HepG2 (cell line): ENCODE data around the gene PRSS36. TPM values are rescaled to one million over a fixed set of nuclear protein-coding genes. Genes with fewer than 3 reads are reported as not detected.

ENCODE experiments used
- ELF1 ChIP-seq: sonication (generic); formaldehyde crosslinking; IDR thresholded peaks from 2 replicates; pipeline ENCODE4 v1.4.0; 2020; ENCODE audit warnings: missing genetic modification reagents
- NCOA1 ChIP-seq: sonication (generic); formaldehyde crosslinking; IDR thresholded peaks from 2 replicates; pipeline ENCODE4 v1.9.0; 2021; ENCODE audit warnings: missing genetic modification reagents
- NR1H2 ChIP-seq: sonication (generic); formaldehyde crosslinking; IDR thresholded peaks from 2 replicates; pipeline ENCODE4 v1.8.1; 2022; ENCODE audit warnings: low read depth, missing genetic modification reagents, borderline replicate concordance
- SIN3B ChIP-seq: fragments of 150-350 bp; IDR thresholded peaks from 2 replicates; pipeline ENCODE4 v1.6.1; 2014; ENCODE audit warnings: low read length
- TCF7 ChIP-seq: sonication (generic); IDR thresholded peaks from 2 replicates; pipeline ENCODE4 v1.6.1; 2016; ENCODE audit warnings: antibody characterized with exemption, low read depth
- TCF7L2 ChIP-seq: IDR thresholded peaks from 2 replicates; pipeline ENCODE4 v1.6.1; 2011; ENCODE audit warnings: mild to moderate bottlenecking, low read depth, low read length, moderate library complexity
- ZFP62 ChIP-seq: sonication (generic); formaldehyde crosslinking; IDR thresholded peaks from 2 replicates; pipeline ENCODE4 v1.4.0; 2020; ENCODE audit warnings: missing genetic modification reagents
- ZNF737 ChIP-seq: sonication (generic); formaldehyde crosslinking; IDR thresholded peaks from 2 replicates; pipeline ENCODE4 v1.5.0; 2020; ENCODE audit warnings: missing genetic modification reagents, mild to moderate bottlenecking, borderline replicate concordance
- ZNF841 ChIP-seq: sonication (generic); formaldehyde crosslinking; IDR thresholded peaks from 2 replicates; pipeline ENCODE4 v1.8.1; 2023; ENCODE audit warnings: missing genetic modification reagents, borderline replicate concordance
- polyA plus RNA-seq, 8 experiments: library from polyadenylated mRNA; depleted of rRNA in 3 of 8; stranded (reverse) in 7 of 8; unstranded in 1 of 8; fragments of >200 nt; fragmentation: Illumina TruSeq in 4 of 8; extraction: Trizol in 4 of 8; gene quantifications; 2 replicates each; pipeline versions ENCODE4 v1.2.1 to v1.2.3, GENCODE V29; 2011 to 2016; ENCODE audit warnings: low read depth in 4 of 8, missing spikeins in 1 of 8, mixed read lengths in 1 of 8; ENCODE audit not compliant: insufficient read depth in 1 of 8
- total RNA-seq, 5 experiments: library from RNA; depleted of rRNA; stranded (reverse); fragments of >200 nt; fragmentation: Illumina TruSeq; extraction: Trizol; gene quantifications; 2 replicates each; pipeline ENCODE4 v1.2.3, GENCODE V29; 2016; ENCODE audit warnings: low read depth in 1 of 5
- TF ChIP-seq, protein P1 (sequence below): sonication (generic); formaldehyde crosslinking; IDR thresholded peaks from 2 replicates; pipeline ENCODE4 v1.4.0; 2020; ENCODE audit warnings: missing genetic modification reagents, mild to moderate bottlenecking, borderline replicate concordance
- TF ChIP-seq, protein P2 (sequence below): sonication (generic); formaldehyde crosslinking; conservative IDR thresholded peaks from 2 replicates; pipeline ENCODE4 v1.4.0; 2020; ENCODE audit warnings: missing genetic modification reagents
- TF ChIP-seq, protein P3 (sequence below): sonication (generic); formaldehyde crosslinking; conservative IDR thresholded peaks from 2 replicates; pipeline ENCODE4 v1.4.0; 2020; ENCODE audit warnings: mild to moderate bottlenecking, missing genetic modification reagents, moderate library complexity
- TF ChIP-seq, protein P4 (sequence below): IDR thresholded peaks from 2 replicates; pipeline ENCODE4 v1.6.1; 2016; ENCODE audit warnings: low read depth, missing genetic modification reagents, missing compliant biosample characterization

Gene PRSS36
- total and polyA plus RNA-seq, 2 of the 13 experiments (the other 11 are each of a cell fraction or from before 2014, with no cell fraction given): 1.5 to 2.1 TPM

DNA sequence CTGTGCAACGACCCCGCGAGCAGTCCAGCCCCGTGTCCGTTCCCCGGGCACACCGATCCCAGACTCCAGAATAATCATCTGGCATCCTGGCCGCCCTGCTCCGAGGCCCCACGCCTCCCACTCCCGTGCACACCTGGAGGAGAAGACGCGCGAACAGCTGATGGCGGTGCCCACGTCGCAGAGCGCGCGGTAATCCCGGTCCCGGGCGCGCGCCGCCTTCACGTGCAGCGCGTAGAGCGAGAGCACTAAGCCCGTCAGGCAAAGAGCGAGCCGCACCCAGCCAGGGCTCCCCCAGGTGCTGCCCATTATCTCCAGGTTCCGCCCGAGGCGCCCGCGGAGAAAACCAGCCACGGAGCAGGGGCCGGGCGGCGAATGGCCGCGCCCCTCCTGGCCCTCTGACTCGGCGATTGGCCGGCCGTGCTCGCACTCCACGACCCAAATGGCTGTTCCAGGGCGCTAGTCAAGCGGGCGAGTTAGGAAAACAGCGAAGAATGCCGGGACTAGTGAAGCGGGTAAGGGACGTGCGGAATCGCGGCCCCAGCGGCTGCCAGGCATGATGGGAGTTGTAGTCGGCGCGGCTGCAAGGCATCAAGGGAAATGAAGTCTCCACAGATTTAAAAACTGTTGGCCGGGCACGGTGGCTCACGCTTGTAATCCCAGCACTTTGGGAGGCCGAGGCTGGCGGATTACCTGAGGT is 55.3 kb downstream of the PRSS36 start, which contains the start of gene VKORC1 (continued):
- TF ChIP-seq, protein P1, sequence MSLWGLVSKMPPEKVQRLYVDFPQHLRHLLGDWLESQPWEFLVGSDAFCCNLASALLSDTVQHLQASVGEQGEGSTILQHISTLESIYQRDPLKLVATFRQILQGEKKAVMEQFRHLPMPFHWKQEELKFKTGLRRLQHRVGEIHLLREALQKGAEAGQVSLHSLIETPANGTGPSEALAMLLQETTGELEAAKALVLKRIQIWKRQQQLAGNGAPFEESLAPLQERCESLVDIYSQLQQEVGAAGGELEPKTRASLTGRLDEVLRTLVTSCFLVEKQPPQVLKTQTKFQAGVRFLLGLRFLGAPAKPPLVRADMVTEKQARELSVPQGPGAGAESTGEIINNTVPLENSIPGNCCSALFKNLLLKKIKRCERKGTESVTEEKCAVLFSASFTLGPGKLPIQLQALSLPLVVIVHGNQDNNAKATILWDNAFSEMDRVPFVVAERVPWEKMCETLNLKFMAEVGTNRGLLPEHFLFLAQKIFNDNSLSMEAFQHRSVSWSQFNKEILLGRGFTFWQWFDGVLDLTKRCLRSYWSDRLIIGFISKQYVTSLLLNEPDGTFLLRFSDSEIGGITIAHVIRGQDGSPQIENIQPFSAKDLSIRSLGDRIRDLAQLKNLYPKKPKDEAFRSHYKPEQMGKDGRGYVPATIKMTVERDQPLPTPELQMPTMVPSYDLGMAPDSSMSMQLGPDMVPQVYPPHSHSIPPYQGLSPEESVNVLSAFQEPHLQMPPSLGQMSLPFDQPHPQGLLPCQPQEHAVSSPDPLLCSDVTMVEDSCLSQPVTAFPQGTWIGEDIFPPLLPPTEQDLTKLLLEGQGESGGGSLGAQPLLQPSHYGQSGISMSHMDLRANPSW (CRISPR knock-in tag): no peak
- TF ChIP-seq NR1H2 (CRISPR knock-in tag): 0 out of 2 replicates have a peak, but pooled peaks have one; percentile 28
- peak; percentile 90 for TF ChIP-seq ZFP62 (CRISPR knock-in tag)
- TF ChIP-seq, protein P2, sequence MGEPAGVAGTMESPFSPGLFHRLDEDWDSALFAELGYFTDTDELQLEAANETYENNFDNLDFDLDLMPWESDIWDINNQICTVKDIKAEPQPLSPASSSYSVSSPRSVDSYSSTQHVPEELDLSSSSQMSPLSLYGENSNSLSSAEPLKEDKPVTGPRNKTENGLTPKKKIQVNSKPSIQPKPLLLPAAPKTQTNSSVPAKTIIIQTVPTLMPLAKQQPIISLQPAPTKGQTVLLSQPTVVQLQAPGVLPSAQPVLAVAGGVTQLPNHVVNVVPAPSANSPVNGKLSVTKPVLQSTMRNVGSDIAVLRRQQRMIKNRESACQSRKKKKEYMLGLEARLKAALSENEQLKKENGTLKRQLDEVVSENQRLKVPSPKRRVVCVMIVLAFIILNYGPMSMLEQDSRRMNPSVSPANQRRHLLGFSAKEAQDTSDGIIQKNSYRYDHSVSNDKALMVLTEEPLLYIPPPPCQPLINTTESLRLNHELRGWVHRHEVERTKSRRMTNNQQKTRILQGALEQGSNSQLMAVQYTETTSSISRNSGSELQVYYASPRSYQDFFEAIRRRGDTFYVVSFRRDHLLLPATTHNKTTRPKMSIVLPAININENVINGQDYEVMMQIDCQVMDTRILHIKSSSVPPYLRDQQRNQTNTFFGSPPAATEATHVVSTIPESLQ (CRISPR knock-in tag): no peak
- TF ChIP-seq ZNF737 (CRISPR knock-in tag): 0 out of 2 replicates have a peak, but pooled peaks have one; percentile 33
- no peak for TF ChIP-seq ZNF841 (CRISPR knock-in tag)
- TF ChIP-seq NCOA1 (CRISPR knock-in tag): peak; percentile 86; the same call in 1 of the 2 replicates
- TF ChIP-seq TCF7L2: no peak
- TF ChIP-seq, protein P3, sequence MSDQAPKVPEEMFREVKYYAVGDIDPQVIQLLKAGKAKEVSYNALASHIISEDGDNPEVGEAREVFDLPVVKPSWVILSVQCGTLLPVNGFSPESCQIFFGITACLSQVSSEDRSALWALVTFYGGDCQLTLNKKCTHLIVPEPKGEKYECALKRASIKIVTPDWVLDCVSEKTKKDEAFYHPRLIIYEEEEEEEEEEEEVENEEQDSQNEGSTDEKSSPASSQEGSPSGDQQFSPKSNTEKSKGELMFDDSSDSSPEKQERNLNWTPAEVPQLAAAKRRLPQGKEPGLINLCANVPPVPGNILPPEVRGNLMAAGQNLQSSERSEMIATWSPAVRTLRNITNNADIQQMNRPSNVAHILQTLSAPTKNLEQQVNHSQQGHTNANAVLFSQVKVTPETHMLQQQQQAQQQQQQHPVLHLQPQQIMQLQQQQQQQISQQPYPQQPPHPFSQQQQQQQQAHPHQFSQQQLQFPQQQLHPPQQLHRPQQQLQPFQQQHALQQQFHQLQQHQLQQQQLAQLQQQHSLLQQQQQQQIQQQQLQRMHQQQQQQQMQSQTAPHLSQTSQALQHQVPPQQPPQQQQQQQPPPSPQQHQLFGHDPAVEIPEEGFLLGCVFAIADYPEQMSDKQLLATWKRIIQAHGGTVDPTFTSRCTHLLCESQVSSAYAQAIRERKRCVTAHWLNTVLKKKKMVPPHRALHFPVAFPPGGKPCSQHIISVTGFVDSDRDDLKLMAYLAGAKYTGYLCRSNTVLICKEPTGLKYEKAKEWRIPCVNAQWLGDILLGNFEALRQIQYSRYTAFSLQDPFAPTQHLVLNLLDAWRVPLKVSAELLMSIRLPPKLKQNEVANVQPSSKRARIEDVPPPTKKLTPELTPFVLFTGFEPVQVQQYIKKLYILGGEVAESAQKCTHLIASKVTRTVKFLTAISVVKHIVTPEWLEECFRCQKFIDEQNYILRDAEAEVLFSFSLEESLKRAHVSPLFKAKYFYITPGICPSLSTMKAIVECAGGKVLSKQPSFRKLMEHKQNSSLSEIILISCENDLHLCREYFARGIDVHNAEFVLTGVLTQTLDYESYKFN: peak; percentile 61
- no peak for TF ChIP-seq SIN3B
- TF ChIP-seq, protein P4, sequence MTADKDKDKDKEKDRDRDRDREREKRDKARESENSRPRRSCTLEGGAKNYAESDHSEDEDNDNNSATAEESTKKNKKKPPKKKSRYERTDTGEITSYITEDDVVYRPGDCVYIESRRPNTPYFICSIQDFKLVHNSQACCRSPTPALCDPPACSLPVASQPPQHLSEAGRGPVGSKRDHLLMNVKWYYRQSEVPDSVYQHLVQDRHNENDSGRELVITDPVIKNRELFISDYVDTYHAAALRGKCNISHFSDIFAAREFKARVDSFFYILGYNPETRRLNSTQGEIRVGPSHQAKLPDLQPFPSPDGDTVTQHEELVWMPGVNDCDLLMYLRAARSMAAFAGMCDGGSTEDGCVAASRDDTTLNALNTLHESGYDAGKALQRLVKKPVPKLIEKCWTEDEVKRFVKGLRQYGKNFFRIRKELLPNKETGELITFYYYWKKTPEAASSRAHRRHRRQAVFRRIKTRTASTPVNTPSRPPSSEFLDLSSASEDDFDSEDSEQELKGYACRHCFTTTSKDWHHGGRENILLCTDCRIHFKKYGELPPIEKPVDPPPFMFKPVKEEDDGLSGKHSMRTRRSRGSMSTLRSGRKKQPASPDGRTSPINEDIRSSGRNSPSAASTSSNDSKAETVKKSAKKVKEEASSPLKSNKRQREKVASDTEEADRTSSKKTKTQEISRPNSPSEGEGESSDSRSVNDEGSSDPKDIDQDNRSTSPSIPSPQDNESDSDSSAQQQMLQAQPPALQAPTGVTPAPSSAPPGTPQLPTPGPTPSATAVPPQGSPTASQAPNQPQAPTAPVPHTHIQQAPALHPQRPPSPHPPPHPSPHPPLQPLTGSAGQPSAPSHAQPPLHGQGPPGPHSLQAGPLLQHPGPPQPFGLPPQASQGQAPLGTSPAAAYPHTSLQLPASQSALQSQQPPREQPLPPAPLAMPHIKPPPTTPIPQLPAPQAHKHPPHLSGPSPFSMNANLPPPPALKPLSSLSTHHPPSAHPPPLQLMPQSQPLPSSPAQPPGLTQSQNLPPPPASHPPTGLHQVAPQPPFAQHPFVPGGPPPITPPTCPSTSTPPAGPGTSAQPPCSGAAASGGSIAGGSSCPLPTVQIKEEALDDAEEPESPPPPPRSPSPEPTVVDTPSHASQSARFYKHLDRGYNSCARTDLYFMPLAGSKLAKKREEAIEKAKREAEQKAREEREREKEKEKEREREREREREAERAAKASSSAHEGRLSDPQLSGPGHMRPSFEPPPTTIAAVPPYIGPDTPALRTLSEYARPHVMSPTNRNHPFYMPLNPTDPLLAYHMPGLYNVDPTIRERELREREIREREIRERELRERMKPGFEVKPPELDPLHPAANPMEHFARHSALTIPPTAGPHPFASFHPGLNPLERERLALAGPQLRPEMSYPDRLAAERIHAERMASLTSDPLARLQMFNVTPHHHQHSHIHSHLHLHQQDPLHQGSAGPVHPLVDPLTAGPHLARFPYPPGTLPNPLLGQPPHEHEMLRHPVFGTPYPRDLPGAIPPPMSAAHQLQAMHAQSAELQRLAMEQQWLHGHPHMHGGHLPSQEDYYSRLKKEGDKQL (CRISPR knock-in tag): no peak
- TF ChIP-seq TCF7: no peak
- TF ChIP-seq ELF1 (CRISPR knock-in tag): peak; percentile 86
